ENCODE results near the gene TNIP2. TPM values are rescaled to one million over a fixed set of nuclear protein-coding genes. Genes with fewer than 3 reads are reported as not detected.

The TNIP2 gene
- total and polyA plus RNA-seq, 2 of the 13 experiments (the other 11 are each of a cell fraction or from before 2014, with no cell fraction given): 25.6 to 38.0 TPM

DNA sequence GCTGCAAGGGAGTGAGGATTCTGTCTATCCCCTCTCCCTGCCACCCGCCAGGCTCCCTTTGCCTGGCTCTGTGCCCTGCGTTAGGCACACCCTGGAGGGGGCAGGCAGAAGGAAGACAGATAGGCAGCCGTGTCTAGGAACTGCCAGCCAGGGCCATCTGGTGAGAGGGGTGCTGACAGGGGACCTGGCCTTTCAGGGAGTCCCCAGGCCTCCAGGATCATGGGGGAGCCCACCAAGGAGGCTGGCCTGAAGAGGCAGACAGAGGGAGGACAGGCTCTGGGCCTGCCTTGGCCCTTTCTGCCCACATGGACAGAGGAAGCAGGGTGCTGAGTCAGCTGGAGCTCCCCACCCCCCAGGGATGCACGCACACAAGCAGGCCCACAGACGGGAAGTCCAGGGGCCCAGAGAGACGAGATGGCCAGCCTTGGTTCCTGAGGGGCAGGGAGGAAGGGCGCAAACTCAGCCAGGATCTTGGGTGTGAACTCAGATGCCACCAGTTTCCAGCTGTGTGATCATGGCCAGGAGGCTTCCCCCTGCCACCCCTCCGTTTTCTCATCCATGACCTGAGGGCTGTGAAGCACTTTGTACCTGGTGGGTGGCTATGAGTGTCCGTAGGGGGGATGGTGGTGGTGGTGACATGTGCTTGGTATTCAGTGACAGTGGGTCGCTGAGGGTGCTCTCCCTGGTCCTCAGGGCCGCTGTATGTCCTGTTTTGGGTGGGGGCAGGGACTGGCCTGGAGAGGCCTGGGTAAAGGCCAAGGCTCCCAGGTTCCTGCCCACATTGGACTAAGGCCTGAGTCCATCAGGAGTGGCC is 38.6 kb upstream of the TNIP2 start (continued):
- TF ChIP-seq, protein P1, sequence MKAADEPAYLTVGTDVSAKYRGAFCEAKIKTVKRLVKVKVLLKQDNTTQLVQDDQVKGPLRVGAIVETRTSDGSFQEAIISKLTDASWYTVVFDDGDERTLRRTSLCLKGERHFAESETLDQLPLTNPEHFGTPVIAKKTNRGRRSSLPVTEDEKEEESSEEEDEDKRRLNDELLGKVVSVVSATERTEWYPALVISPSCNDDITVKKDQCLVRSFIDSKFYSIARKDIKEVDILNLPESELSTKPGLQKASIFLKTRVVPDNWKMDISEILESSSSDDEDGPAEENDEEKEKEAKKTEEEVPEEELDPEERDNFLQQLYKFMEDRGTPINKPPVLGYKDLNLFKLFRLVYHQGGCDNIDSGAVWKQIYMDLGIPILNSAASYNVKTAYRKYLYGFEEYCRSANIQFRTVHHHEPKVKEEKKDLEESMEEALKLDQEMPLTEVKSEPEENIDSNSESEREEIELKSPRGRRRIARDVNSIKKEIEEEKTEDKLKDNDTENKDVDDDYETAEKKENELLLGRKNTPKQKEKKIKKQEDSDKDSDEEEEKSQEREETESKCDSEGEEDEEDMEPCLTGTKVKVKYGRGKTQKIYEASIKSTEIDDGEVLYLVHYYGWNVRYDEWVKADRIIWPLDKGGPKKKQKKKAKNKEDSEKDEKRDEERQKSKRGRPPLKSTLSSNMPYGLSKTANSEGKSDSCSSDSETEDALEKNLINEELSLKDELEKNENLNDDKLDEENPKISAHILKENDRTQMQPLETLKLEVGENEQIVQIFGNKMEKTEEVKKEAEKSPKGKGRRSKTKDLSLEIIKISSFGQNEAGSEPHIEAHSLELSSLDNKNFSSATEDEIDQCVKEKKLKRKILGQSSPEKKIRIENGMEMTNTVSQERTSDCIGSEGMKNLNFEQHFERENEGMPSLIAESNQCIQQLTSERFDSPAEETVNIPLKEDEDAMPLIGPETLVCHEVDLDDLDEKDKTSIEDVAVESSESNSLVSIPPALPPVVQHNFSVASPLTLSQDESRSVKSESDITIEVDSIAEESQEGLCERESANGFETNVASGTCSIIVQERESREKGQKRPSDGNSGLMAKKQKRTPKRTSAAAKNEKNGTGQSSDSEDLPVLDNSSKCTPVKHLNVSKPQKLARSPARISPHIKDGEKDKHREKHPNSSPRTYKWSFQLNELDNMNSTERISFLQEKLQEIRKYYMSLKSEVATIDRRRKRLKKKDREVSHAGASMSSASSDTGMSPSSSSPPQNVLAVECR (CRISPR knock-in tag; IDR thresholded peaks at IDR 0.05; ENCODE audit: borderline replicate concordance): no peak
- no peak for TF ChIP-seq ZFP91 (CRISPR knock-in tag; IDR thresholded peaks at IDR 0.05; ENCODE audit: borderline replicate concordance)
- no peak for TF ChIP-seq PLSCR1 (CRISPR knock-in tag; IDR thresholded peaks at IDR 0.05; ENCODE audit: borderline replicate concordance)
- TF ChIP-seq, protein P2, sequence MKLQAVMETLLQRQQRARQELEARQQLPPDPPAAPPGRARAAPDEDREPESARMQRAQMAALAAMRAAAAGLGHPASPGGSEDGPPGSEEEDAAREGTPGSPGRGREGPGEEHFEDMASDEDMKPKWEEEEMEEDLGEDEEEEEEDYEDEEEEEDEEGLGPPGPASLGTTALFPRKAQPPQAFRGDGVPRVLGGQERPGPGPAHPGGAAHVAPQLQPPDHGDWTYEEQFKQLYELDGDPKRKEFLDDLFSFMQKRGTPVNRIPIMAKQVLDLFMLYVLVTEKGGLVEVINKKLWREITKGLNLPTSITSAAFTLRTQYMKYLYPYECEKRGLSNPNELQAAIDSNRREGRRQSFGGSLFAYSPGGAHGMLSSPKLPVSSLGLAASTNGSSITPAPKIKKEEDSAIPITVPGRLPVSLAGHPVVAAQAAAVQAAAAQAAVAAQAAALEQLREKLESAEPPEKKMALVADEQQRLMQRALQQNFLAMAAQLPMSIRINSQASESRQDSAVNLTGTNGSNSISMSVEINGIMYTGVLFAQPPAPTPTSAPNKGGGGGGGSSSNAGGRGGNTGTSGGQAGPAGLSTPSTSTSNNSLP (IDR thresholded peaks at IDR 0.05; ENCODE audit: low read depth, low read length): no peak
- TF ChIP-seq ETV6 (CRISPR knock-in tag; conservative IDR thresholded peaks at IDR 0.05): no peak
- TF ChIP-seq FOSL1 (CRISPR knock-in tag; IDR thresholded peaks at IDR 0.05; ENCODE audit: borderline replicate concordance): no peak
- TF ChIP-seq ATF7 (IDR thresholded peaks at IDR 0.05): no peak
- TF ChIP-seq ATF7 (CRISPR knock-in tag; IDR thresholded peaks at IDR 0.05): 0 out of 2 replicates have a peak, but pooled peaks have one; percentile 58
- no peak for TF ChIP-seq ZNF263 (CRISPR knock-in tag; IDR thresholded peaks at IDR 0.05)
- TF ChIP-seq CBX1 (IDR thresholded peaks at IDR 0.05; ENCODE audit: low read depth): no peak
- TF ChIP-seq, protein P3, sequence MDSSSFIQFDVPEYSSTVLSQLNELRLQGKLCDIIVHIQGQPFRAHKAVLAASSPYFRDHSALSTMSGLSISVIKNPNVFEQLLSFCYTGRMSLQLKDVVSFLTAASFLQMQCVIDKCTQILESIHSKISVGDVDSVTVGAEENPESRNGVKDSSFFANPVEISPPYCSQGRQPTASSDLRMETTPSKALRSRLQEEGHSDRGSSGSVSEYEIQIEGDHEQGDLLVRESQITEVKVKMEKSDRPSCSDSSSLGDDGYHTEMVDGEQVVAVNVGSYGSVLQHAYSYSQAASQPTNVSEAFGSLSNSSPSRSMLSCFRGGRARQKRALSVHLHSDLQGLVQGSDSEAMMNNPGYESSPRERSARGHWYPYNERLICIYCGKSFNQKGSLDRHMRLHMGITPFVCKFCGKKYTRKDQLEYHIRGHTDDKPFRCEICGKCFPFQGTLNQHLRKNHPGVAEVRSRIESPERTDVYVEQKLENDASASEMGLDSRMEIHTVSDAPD (CRISPR knock-in tag; IDR thresholded peaks at IDR 0.05): 0 out of 2 replicates have a peak, but pooled peaks have one; percentile 36
